Lower lobe of right lung (tissue), 2 donors: ENCODE results near the gene CCR9. TPM values are rescaled to one million over a fixed set of nuclear protein-coding genes. Genes with fewer than 3 reads are reported as not detected.
"Not testable (repeated sequence)": the region's sequence is repeated elsewhere in the genome, so short reads cannot be mapped to it uniquely, and the experiment has no call there.

Source experiments
- ATAC-seq, 2 donors: fragments of 200-7000 bp; cut with Tn5 transposase; one replicate each; pipeline ENCODE4 v1.9.1; 2020 to 2022; ENCODE audit warnings: mild to moderate bottlenecking in 2 of 2, moderate library complexity in 2 of 2
- DNase-seq: peaks from one replicate; pipeline ENCODE4 v3.0.0-alpha.2; 2020
- H3K27ac ChIP-seq: fragments of 200-600 bp; one replicate; pipeline ENCODE4 v1.8.0; 2022
- H3K27me3 ChIP-seq: fragments of 200-600 bp; one replicate; pipeline ENCODE4 v1.8.0; 2022; ENCODE audit warnings: low read depth
- H3K36me3 ChIP-seq: fragments of 200-600 bp; one replicate; pipeline ENCODE4 v1.8.0; 2022; ENCODE audit warnings: mild to moderate bottlenecking
- H3K4me1 ChIP-seq: fragments of 200-600 bp; one replicate; pipeline ENCODE4 v1.8.0; 2022
- H3K4me3 ChIP-seq: fragments of 200-600 bp; one replicate; pipeline ENCODE4 v1.8.0; 2022; ENCODE audit warnings: mild to moderate bottlenecking
- H3K9me3 ChIP-seq: fragments of 200-600 bp; one replicate; pipeline ENCODE4 v1.8.0; 2022
- CTCF ChIP-seq: fragments of 200-600 bp; IDR thresholded peaks from one replicate; pipeline ENCODE4 v1.8.0; 2022; ENCODE audit warnings: antibody characterized with exemption, mild to moderate bottlenecking
- intact Hi-C: fragments of 100-400 bp; cut with DNase I; formaldehyde crosslinking; loops from one replicate; pipeline ENCODE4 v1.11.0; 2022
- total RNA-seq: library from RNA; stranded (reverse); fragmentation: NEBNext Ultra II Directional; extraction: Animal tissue kit (Norgen Biotek cat#: 25700); gene quantifications from one replicate; pipeline ENCODE4 v1.2.1, GENCODE V29; 2021
- donor health status: DM: no; HTN: yes; CAD: no; lungs with severe emphysema.

CCR9 gene
- total RNA-seq, 1 donor from 2014 or later = not detected

- H3K9me3 ChIP-seq = no peaks in the 10 kb centered on the region
- DNase-seq (no peak), ATAC-seq (no peak)
- intact Hi-C loops = no loop called here
- no peak overlapping the region for H3K4me3 ChIP-seq
- peaks cover 5% of the 10 kb centered on the region for H3K27me3 ChIP-seq
- no peaks in the 10 kb centered on the region for H3K36me3 ChIP-seq
- TF ChIP-seq CTCF = no peak
- H3K27ac ChIP-seq = no peak overlapping the region
- H3K4me1 ChIP-seq = peaks cover 11% of the 10 kb centered on the region
Measured at GRCh38 chr3:45844616-45845015, 41.7 kb upstream of the CCR9 start.

GRCh38 chr3:45848392-45848791 is 38.0 kb upstream of the CCR9 start:
- no peak for ATAC-seq
- peaks cover 5% of the 10 kb centered on the region for H3K27me3 ChIP-seq
- no peak for TF ChIP-seq CTCF
- H3K27ac ChIP-seq = no peak overlapping the region
- H3K36me3 ChIP-seq = no peaks in the 10 kb centered on the region
- H3K4me1 ChIP-seq = no peaks in the 10 kb centered on the region
- no peak overlapping the region for H3K4me3 ChIP-seq
- H3K9me3 ChIP-seq = no peaks in the 10 kb centered on the region
- intact Hi-C loops = no loop called here
- no peak for DNase-seq

GRCh38 chr3:45852828-45853227 is 33.5 kb upstream of the CCR9 start:
- no peak for DNase-seq
- intact Hi-C loops = no loop called here
- H3K27ac ChIP-seq = no peak overlapping the region
- no peak for TF ChIP-seq CTCF
- no peaks in the 10 kb centered on the region for H3K27me3 ChIP-seq
- no peak overlapping the region for H3K4me3 ChIP-seq
- no peak for ATAC-seq
- no peaks in the 10 kb centered on the region for H3K4me1 ChIP-seq
- H3K36me3 ChIP-seq = no peaks in the 10 kb centered on the region
- H3K9me3 ChIP-seq = no peaks in the 10 kb centered on the region

GRCh38 chr3:45856323-45856722 is 30.0 kb upstream of the CCR9 start:
- H3K4me3 ChIP-seq, H3K27ac ChIP-seq, intact Hi-C loops, ATAC-seq, H3K36me3 ChIP-seq, H3K9me3 ChIP-seq, H3K27me3 ChIP-seq, DNase-seq, H3K4me1 ChIP-seq: not testable (repeated sequence)

GRCh38 chr3:45857024-45857423 is 29.3 kb upstream of the CCR9 start:
- H3K36me3 ChIP-seq, H3K9me3 ChIP-seq, H3K27me3 ChIP-seq, DNase-seq, H3K4me3 ChIP-seq, intact Hi-C loops, H3K4me1 ChIP-seq, ATAC-seq, H3K27ac ChIP-seq: not testable (repeated sequence)

- Histone ChIP-seq H3K4me3 (no peak overlapping the region), H3K27ac (no peak overlapping the region), H3K36me3 (no peaks in the 10 kb centered on the region), H3K4me1 (no peaks in the 10 kb centered on the region), H3K27me3 (no peaks in the 10 kb centered on the region), H3K9me3 (peaks cover 5% of the 10 kb centered on the region)
- ATAC-seq = no peak
- no peak for TF ChIP-seq CTCF
- DNase-seq = no peak
- intact Hi-C loops = no loop called here
Measured at GRCh38 chr3:45858809-45859543, 27.4 kb upstream of the CCR9 start.
